Measurements from ENCODE around the gene FTCDNL1.

The FTCDNL1 gene

GRCh38 chr2:199850718-199851500 is at the start of gene FTCDNL1:
Gene FTCDNL1 (minus strand): TSS chr2:199851192. CDS start chr2:199848962, 2,230 bp downstream.
- peak; percentile 44 to 58 for DNase-seq (ENCODE audit: low read depth in 2 of 2)

- DNase-seq (ENCODE audit: low read depth in 2 of 2), result no peak
Observed at GRCh38 chr2:199896617-199897016, 45.6 kb upstream of the FTCDNL1 start.

- no peak for DNase-seq (ENCODE audit: low read depth in 2 of 2)
Observed at GRCh38 chr2:199895406-199895805, 44.4 kb upstream of the FTCDNL1 start.

GRCh38 chr2:199883474-199884212 is 32.7 kb upstream of the FTCDNL1 start:
- no peak for DNase-seq (ENCODE audit: low read depth in 2 of 2)

GRCh38 chr2:199882667-199883066 is 31.7 kb upstream of the FTCDNL1 start:
- no peak for DNase-seq (ENCODE audit: low read depth in 2 of 2)

- no peak for DNase-seq (ENCODE audit: low read depth in 2 of 2)
Observed at GRCh38 chr2:199875400-199875799, 24.4 kb upstream of the FTCDNL1 start.

GRCh38 chr2:199874209-199874608 is 23.2 kb upstream of the FTCDNL1 start:
- no peak for DNase-seq (ENCODE audit: low read depth in 2 of 2)

- no peak for DNase-seq (ENCODE audit: low read depth in 2 of 2)
Observed at GRCh38 chr2:199870581-199870980, 19.6 kb upstream of the FTCDNL1 start.

- DNase-seq (ENCODE audit: low read depth in 2 of 2), result no peak
Observed at GRCh38 chr2:199869653-199870052, 18.7 kb upstream of the FTCDNL1 start.

- no peak for DNase-seq (ENCODE audit: low read depth in 2 of 2)
Observed at GRCh38 chr2:199869227-199869541, 18.2 kb upstream of the FTCDNL1 start.

GRCh38 chr2:199868431-199869226 is 17.6 kb upstream of the FTCDNL1 start:
- no peak for DNase-seq (ENCODE audit: low read depth in 2 of 2)

- no peak for DNase-seq (ENCODE audit: low read depth in 2 of 2)
Observed at GRCh38 chr2:199865905-199866304, 14.9 kb upstream of the FTCDNL1 start.

GRCh38 chr2:199862788-199863187 is 11.8 kb upstream of the FTCDNL1 start:
- DNase-seq (ENCODE audit: low read depth in 2 of 2), result no peak

GRCh38 chr2:199861132-199861774 is 10.3 kb upstream of the FTCDNL1 start:
- DNase-seq (ENCODE audit: low read depth in 2 of 2), result no peak

GRCh38 chr2:199855812-199856211 is 4.8 kb upstream of the FTCDNL1 start:
- no peak for DNase-seq (ENCODE audit: low read depth in 2 of 2)

GRCh38 chr2:199851883-199852282 is 891 bp upstream of the FTCDNL1 start:
- no peak for DNase-seq (ENCODE audit: low read depth in 2 of 2)

- DNase-seq (ENCODE audit: low read depth in 2 of 2), result no peak
Observed at GRCh38 chr2:199851501-199851810, 464 bp upstream of the FTCDNL1 start.

GRCh38 chr2:199850218-199850717 is 724 bp downstream of the FTCDNL1 start:
- DNase-seq (ENCODE audit: low read depth in 2 of 2), result no peak

- no peak for DNase-seq (ENCODE audit: low read depth in 2 of 2)
Observed at GRCh38 chr2:199848389-199849130, 2.4 kb downstream of the FTCDNL1 start.

- DNase-seq (ENCODE audit: low read depth in 2 of 2), result no peak
Observed at GRCh38 chr2:199847181-199847864, 3.7 kb downstream of the FTCDNL1 start.
